ENCODE data around the gene STUM.

DNA sequence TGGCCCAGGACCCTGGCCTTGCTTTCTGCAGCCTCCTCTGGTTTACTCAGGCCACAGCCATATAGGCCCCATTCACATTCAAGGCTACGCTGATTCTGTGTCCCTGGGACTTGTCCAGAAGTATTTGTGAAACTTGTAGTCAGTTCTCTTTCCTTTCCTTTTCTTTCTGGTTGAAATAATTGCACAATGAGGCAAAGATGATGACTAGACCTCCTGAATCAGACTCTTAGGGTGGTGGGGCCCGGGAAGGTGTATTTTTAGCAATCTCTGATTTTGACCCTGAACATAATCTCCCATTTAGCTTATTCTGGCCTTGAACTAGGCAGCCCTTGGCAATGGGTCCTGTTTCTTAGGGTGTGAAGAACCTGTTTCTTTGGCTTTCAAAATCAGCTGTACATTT is 39.9 kb downstream of the STUM start:
- TF ChIP-seq, protein P1, sequence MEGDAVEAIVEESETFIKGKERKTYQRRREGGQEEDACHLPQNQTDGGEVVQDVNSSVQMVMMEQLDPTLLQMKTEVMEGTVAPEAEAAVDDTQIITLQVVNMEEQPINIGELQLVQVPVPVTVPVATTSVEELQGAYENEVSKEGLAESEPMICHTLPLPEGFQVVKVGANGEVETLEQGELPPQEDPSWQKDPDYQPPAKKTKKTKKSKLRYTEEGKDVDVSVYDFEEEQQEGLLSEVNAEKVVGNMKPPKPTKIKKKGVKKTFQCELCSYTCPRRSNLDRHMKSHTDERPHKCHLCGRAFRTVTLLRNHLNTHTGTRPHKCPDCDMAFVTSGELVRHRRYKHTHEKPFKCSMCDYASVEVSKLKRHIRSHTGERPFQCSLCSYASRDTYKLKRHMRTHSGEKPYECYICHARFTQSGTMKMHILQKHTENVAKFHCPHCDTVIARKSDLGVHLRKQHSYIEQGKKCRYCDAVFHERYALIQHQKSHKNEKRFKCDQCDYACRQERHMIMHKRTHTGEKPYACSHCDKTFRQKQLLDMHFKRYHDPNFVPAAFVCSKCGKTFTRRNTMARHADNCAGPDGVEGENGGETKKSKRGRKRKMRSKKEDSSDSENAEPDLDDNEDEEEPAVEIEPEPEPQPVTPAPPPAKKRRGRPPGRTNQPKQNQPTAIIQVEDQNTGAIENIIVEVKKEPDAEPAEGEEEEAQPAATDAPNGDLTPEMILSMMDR (IDR thresholded peaks at IDR 0.05), result no peak
- TF ChIP-seq POLR2A (IDR thresholded peaks at IDR 0.05) (no peak), EP300 (IDR thresholded peaks at IDR 0.05; ENCODE audit: low read depth) (no peak)

All from transverse colon (tissue), 3 donors.